ENCODE measurements around the gene SIK2. TPM values are rescaled to one million over a fixed set of nuclear protein-coding genes. Genes with fewer than 3 reads are reported as not detected.

The SIK2 gene
- total RNA-seq, 1 donor from 2014 or later, result 16.3 TPM

DNA sequence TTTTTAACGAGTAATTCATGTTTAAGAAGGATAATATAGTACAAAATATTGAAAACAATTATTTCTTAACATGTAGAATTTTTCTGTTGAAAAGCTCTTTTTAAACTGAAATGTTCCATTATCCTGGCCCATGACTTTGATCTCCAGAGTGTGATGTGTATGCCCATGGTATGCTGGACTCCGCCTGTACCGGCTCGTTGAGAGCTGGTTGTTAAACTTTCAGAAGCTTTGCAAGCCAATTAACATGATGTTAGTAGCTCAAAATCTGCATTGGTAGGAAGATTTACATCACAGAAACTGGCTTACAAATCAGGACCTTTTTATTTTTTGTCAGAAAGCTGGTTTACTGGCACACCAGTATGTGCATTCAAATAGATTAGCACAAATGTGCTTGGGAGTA lies 15.0 kb downstream of the SIK2 start:
- Mint-ChIP-seq H3K4me1 (ENCODE audit: unreplicated experiment) (no peaks in the 10 kb centered on the region), H3K36me3 (ENCODE audit: low read depth, unreplicated experiment) (no peaks in the 10 kb centered on the region), H3K4me3 (ENCODE audit: unreplicated experiment) (no peak overlapping the region), H3K27ac (ENCODE audit: unreplicated experiment) (no peak overlapping the region), H3K9me3 (ENCODE audit: unreplicated experiment) (no peaks in the 10 kb centered on the region), H3K27me3 (ENCODE audit: unreplicated experiment) (no peaks in the 10 kb centered on the region)
- TF ChIP-seq, protein P1, sequence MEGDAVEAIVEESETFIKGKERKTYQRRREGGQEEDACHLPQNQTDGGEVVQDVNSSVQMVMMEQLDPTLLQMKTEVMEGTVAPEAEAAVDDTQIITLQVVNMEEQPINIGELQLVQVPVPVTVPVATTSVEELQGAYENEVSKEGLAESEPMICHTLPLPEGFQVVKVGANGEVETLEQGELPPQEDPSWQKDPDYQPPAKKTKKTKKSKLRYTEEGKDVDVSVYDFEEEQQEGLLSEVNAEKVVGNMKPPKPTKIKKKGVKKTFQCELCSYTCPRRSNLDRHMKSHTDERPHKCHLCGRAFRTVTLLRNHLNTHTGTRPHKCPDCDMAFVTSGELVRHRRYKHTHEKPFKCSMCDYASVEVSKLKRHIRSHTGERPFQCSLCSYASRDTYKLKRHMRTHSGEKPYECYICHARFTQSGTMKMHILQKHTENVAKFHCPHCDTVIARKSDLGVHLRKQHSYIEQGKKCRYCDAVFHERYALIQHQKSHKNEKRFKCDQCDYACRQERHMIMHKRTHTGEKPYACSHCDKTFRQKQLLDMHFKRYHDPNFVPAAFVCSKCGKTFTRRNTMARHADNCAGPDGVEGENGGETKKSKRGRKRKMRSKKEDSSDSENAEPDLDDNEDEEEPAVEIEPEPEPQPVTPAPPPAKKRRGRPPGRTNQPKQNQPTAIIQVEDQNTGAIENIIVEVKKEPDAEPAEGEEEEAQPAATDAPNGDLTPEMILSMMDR (IDR thresholded peaks at IDR 0.05; ENCODE audit: unreplicated experiment), result no peak
- no peak for DNase-seq (ENCODE audit: low spot score)

DNA sequence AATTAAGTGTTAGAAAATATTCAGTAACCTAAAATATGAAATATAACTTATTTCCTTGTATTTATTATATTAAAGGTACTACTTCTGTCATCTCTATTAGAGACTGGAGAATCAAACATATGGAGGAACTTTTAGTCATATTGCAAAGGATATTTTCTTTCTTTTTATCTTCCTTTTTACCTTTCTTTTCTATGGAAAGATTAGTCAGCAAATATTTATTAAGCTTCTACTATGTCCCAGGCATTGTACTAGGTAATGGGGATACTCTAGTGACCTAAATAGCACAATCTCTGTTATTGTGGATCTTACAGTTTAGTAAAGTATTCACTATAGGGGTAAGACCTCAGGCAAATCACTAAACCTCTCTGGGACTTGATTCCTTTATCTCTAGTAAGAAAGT lies 18.3 kb downstream of the SIK2 start:
- Mint-ChIP-seq H3K4me3 (ENCODE audit: unreplicated experiment) (no peak overlapping the region), H3K27me3 (ENCODE audit: unreplicated experiment) (peaks cover 4% of the 10 kb centered on the region), H3K27ac (ENCODE audit: unreplicated experiment) (no peak overlapping the region), H3K36me3 (ENCODE audit: low read depth, unreplicated experiment) (peaks cover 10% of the 10 kb centered on the region), H3K4me1 (ENCODE audit: unreplicated experiment) (no peaks in the 10 kb centered on the region), H3K9me3 (ENCODE audit: unreplicated experiment) (no peaks in the 10 kb centered on the region)
- TF ChIP-seq, protein P1 (IDR thresholded peaks at IDR 0.05; ENCODE audit: unreplicated experiment), result no peak
- no peak for DNase-seq (ENCODE audit: low spot score)

DNA sequence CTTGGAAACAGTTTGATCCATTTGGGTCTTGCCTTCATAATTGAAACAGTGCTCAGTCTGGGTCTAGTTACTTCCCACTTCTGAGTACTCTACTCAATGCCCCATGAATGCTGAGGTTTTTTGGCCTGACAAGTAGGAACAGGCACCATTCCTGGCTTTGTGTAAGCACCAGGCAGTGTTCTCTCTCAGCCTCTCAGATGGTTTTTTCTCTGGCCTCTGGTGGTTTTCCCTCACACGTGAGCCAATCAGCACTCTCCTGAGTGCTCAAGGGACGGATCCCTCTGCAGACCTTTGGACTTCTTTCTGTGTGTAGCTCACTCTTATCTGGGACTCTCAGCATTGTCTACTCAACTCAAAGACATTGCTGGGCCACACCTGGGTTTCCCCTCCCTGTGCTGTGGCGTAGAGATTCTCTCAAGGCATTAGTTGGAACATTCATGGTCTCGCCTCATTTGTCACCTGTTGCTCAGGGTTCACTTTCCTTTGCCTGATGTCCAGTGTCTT lies 21.3 kb downstream of the SIK2 start:
- no peak for DNase-seq (ENCODE audit: low spot score)
- Mint-ChIP-seq H3K27me3 (ENCODE audit: unreplicated experiment) (peaks cover 4% of the 10 kb centered on the region), H3K36me3 (ENCODE audit: low read depth, unreplicated experiment) (peaks cover 10% of the 10 kb centered on the region), H3K27ac (ENCODE audit: unreplicated experiment) (no peak overlapping the region), H3K4me3 (ENCODE audit: unreplicated experiment) (no peak overlapping the region), H3K9me3 (ENCODE audit: unreplicated experiment) (no peaks in the 10 kb centered on the region), H3K4me1 (ENCODE audit: unreplicated experiment) (no peaks in the 10 kb centered on the region)
- TF ChIP-seq, protein P1 (IDR thresholded peaks at IDR 0.05; ENCODE audit: unreplicated experiment), result no peak

DNA sequence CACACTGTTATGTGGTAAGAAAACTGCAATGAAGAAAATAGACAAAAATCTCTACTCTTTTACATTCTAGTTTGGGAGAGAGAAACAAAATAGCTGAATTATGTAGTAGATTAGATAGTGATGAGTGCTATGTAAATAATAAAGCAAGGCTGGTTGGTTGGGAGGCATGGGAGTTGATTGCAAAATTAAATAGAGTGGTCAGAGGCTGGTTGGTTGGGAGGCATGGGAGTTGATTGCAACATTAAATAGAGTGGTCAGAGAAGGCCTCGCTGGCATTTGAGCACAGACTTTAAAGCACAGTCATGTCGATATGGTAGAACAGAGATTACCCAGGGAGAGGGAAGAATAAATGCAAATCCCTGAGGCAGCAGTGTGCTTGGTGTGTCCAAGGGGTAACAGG lies 22.4 kb downstream of the SIK2 start:
- no peak overlapping the region for H3K4me3 Mint-ChIP-seq (ENCODE audit: unreplicated experiment)
- TF ChIP-seq, protein P1 (IDR thresholded peaks at IDR 0.05; ENCODE audit: unreplicated experiment), result no peak
- DNase-seq (ENCODE audit: low spot score), result no peak
- H3K9me3 Mint-ChIP-seq (ENCODE audit: unreplicated experiment), result no peaks in the 10 kb centered on the region
- peaks cover 4% of the 10 kb centered on the region for H3K27me3 Mint-ChIP-seq (ENCODE audit: unreplicated experiment)
- no peak overlapping the region for H3K27ac Mint-ChIP-seq (ENCODE audit: unreplicated experiment)
- peaks cover 10% of the 10 kb centered on the region for H3K36me3 Mint-ChIP-seq (ENCODE audit: low read depth, unreplicated experiment)
- H3K4me1 Mint-ChIP-seq (ENCODE audit: unreplicated experiment), result no peaks in the 10 kb centered on the region

DNA sequence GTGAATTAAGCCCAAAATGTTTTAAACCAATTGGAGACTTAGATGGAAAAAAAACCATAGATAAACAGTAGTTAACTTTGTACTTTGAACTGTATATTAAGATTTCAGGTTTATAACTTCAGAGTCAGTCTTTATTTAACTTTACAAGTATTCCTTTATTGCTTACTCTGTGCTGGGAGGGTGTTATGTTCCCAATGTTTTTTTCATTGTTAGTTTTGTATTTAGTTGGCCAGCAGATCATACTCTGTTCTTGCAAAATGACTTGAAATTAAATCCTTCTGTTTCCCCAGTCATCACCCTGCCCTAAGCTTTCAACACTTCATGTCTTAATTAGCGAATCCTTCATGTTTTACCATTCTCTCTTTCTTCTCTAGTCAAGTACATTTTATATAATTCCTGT lies 25.3 kb downstream of the SIK2 start:
- TF ChIP-seq, protein P1 (IDR thresholded peaks at IDR 0.05; ENCODE audit: unreplicated experiment), result no peak
- DNase-seq (ENCODE audit: low spot score), result no peak
- Mint-ChIP-seq H3K4me3 (ENCODE audit: unreplicated experiment) (no peak overlapping the region), H3K27ac (ENCODE audit: unreplicated experiment) (no peak overlapping the region), H3K4me1 (ENCODE audit: unreplicated experiment) (no peaks in the 10 kb centered on the region), H3K36me3 (ENCODE audit: low read depth, unreplicated experiment) (peaks cover 7% of the 10 kb centered on the region), H3K27me3 (ENCODE audit: unreplicated experiment) (peaks cover 4% of the 10 kb centered on the region), H3K9me3 (ENCODE audit: unreplicated experiment) (no peaks in the 10 kb centered on the region)

Measured in endothelial cell (in vitro differentiated cells).